ENCODE results near the gene DENND2C.

DENND2C gene

DNA sequence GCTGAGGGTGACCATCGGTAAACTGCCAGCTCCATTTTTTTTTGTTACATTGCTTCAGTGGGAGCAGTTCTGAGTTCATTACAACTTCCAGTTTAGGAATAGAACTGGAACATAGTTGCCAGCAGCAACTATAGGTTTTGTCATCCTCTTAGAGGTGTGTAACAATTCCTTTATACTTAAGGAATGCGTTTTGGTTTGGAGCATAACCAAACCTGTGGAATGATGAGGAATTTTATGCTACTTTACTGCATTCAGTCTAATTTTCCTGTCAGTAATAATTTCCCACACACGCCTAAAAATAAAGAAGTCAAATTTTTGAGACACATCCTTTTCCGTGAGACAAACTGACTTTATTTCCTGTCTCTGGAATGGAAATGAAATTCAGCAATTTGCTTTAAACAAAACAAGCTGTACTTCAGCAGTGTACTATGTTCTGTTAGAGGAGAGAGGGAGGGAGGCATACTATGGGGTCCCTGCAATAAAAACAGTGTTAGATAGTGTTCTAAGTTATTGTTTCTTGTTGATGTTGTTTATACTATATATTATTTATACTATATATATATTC is 30.3 kb upstream of the DENND2C start:
- no peak for DNase-seq (ENCODE audit: extremely low spot score)
- POLR2A ChIA-PET: no interaction called here
- TF ChIP-seq ELF4 (IDR thresholded peaks at IDR 0.05) (no peak), BHLHE40 (IDR thresholded peaks at IDR 0.05; ENCODE audit: borderline replicate concordance) (no peak), NFRKB (IDR thresholded peaks at IDR 0.05) (no peak), FOXA1 (IDR thresholded peaks at IDR 0.05) (no peak), LEF1 (IDR thresholded peaks at IDR 0.05; ENCODE audit: borderline replicate concordance) (no peak), PKNOX1 (IDR thresholded peaks at IDR 0.05) (no peak), L3MBTL2 (conservative IDR thresholded peaks at IDR 0.05) (no peak)
- CTCF ChIA-PET: interaction anchor here (0.6 kb wide), 1 partner anchor 352 kb away, joined by 3 read pairs; no protein-coding TSS in a partner anchor

- CTCF ChIA-PET: no interaction called here
- TF ChIP-seq NFRKB (IDR thresholded peaks at IDR 0.05) (no peak), PKNOX1 (IDR thresholded peaks at IDR 0.05) (no peak), TARDBP (IDR thresholded peaks at IDR 0.05) (no peak), FOXM1 (IDR thresholded peaks at IDR 0.05; ENCODE audit: borderline replicate concordance) (no peak)
- no peak for DNase-seq (ENCODE audit: extremely low spot score)
- POLR2A ChIA-PET: no interaction called here
Observed at GRCh38 chr1:114696810-114697209, 27.0 kb upstream of the DENND2C start.

DNA sequence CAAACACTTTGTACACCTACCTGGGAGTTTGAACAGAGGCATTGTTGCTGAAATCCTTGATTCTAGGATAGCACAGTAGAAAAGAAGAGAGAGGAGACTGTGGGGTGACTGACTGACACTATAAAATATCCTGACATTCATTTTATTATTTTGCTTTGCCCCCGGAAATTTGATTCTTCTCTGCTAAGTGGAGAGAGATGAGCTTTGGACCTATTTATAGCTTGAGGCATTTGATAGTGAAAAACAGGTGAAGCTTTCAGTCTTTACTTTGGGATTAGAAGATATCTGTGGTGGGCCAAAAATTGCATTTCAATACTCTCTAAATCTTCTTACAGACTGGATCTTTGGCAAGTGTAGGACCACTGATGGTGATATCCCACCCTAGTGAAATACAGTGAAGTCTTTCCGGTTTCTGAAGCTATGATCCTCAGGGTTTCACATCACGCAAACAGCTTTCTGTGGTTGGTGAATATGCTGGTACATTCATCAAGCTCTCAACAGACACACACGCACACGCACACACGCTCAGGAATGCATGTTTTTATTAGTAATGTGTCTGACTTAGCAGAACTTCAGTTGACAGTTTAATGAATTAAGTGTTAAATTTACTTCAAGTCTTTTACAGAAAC is 25.7 kb upstream of the DENND2C start, which contains the start of gene AMPD1:
Gene AMPD1 (minus strand): TSS at position 117 of the 629 bp plus-strand sequence. CDS start 75 bp downstream, at position 42.
- DNase-seq (ENCODE audit: extremely low spot score): no peak
- CTCF ChIA-PET: interaction anchor here (0.5 kb wide), 1 partner anchor 89 kb away, joined by 3 read pairs; no protein-coding TSS in a partner anchor
- no peak for TF ChIP-seq CTBP1 (IDR thresholded peaks at IDR 0.05; ENCODE audit: borderline replicate concordance)
- no peak for TF ChIP-seq BHLHE40 (IDR thresholded peaks at IDR 0.05; ENCODE audit: borderline replicate concordance)
- TF ChIP-seq FOXM1 (IDR thresholded peaks at IDR 0.05; ENCODE audit: borderline replicate concordance): no peak
- no peak for TF ChIP-seq ZNF384 (IDR thresholded peaks at IDR 0.05)
- no peak for TF ChIP-seq HDGF (IDR thresholded peaks at IDR 0.05; ENCODE audit: borderline replicate concordance)
- no peak for TF ChIP-seq SP1 (IDR thresholded peaks at IDR 0.05)
- TF ChIP-seq LEF1 (IDR thresholded peaks at IDR 0.05; ENCODE audit: borderline replicate concordance): no peak
- TF ChIP-seq SUZ12 (IDR thresholded peaks at IDR 0.05): no peak
- no peak for TF ChIP-seq ARNT (IDR thresholded peaks at IDR 0.05)
- TF ChIP-seq FOXA1 (IDR thresholded peaks at IDR 0.05): no peak
- TF ChIP-seq L3MBTL2 (conservative IDR thresholded peaks at IDR 0.05): no peak
- no peak for TF ChIP-seq ELF4 (IDR thresholded peaks at IDR 0.05)
- TF ChIP-seq FOXK2 (IDR thresholded peaks at IDR 0.05): no peak
- no peak for TF ChIP-seq PKNOX1 (IDR thresholded peaks at IDR 0.05)
- TF ChIP-seq NFRKB (IDR thresholded peaks at IDR 0.05): no peak
- POLR2A ChIA-PET: interaction anchor here (1.3 to 1.5 kb wide), 2 partner anchors 20 to 26 kb away, joined by 4 read pairs; partner anchors contain the start of gene DENND2C

- CTCF ChIA-PET: no interaction called here
- TF ChIP-seq BHLHE40 (IDR thresholded peaks at IDR 0.05; ENCODE audit: borderline replicate concordance): no peak
- TF ChIP-seq FOXM1 (IDR thresholded peaks at IDR 0.05; ENCODE audit: borderline replicate concordance): no peak
- TF ChIP-seq ZNF384 (IDR thresholded peaks at IDR 0.05): no peak
- TF ChIP-seq ELF4 (IDR thresholded peaks at IDR 0.05): no peak
- TF ChIP-seq CTBP1 (IDR thresholded peaks at IDR 0.05; ENCODE audit: borderline replicate concordance): no peak
- TF ChIP-seq SUZ12 (IDR thresholded peaks at IDR 0.05): no peak
- no peak for TF ChIP-seq ARNT (IDR thresholded peaks at IDR 0.05)
- no peak for TF ChIP-seq HDGF (IDR thresholded peaks at IDR 0.05; ENCODE audit: borderline replicate concordance)
- no peak for TF ChIP-seq NFRKB (IDR thresholded peaks at IDR 0.05)
- TF ChIP-seq FOXA1 (IDR thresholded peaks at IDR 0.05): no peak
- no peak for TF ChIP-seq PKNOX1 (IDR thresholded peaks at IDR 0.05)
- TF ChIP-seq L3MBTL2 (conservative IDR thresholded peaks at IDR 0.05): no peak
- no peak for TF ChIP-seq LEF1 (IDR thresholded peaks at IDR 0.05; ENCODE audit: borderline replicate concordance)
- POLR2A ChIA-PET: interaction anchor here (1.3 to 1.5 kb wide), 2 partner anchors 21 to 25 kb away, joined by 4 read pairs; partner anchors contain the start of gene DENND2C
- DNase-seq (ENCODE audit: extremely low spot score): no peak
Observed at GRCh38 chr1:114694540-114695310, 24.9 kb upstream of the DENND2C start.

- TF ChIP-seq FOXA1 (IDR thresholded peaks at IDR 0.05) (no peak), PKNOX1 (IDR thresholded peaks at IDR 0.05) (no peak), LEF1 (IDR thresholded peaks at IDR 0.05; ENCODE audit: borderline replicate concordance) (no peak), SUZ12 (IDR thresholded peaks at IDR 0.05) (no peak), L3MBTL2 (conservative IDR thresholded peaks at IDR 0.05) (no peak), ZNF384 (IDR thresholded peaks at IDR 0.05) (no peak), ARNT (IDR thresholded peaks at IDR 0.05) (no peak), SP1 (IDR thresholded peaks at IDR 0.05) (no peak), FOXM1 (IDR thresholded peaks at IDR 0.05; ENCODE audit: borderline replicate concordance) (no peak), CTBP1 (IDR thresholded peaks at IDR 0.05; ENCODE audit: borderline replicate concordance) (no peak), TARDBP (IDR thresholded peaks at IDR 0.05) (no peak), FOXK2 (IDR thresholded peaks at IDR 0.05) (no peak), BHLHE40 (IDR thresholded peaks at IDR 0.05; ENCODE audit: borderline replicate concordance) (no peak), ELF4 (IDR thresholded peaks at IDR 0.05) (no peak), NFRKB (IDR thresholded peaks at IDR 0.05) (no peak), HDGF (IDR thresholded peaks at IDR 0.05; ENCODE audit: borderline replicate concordance) (no peak)
- ChIA-PET POLR2A (interaction anchor here (0.8 kb wide), 1 partner anchor 88 kb away, joined by 4 read pairs; the partner anchor contains the start of gene SIKE1), CTCF (no interaction called here)
- DNase-seq (ENCODE audit: extremely low spot score): no peak
Observed at GRCh38 chr1:114692947-114693346, 23.1 kb upstream of the DENND2C start.
